ENCODE data around the gene ARL9.
"Not testable (repeated sequence)": the region's sequence is repeated elsewhere in the genome, so short reads cannot be mapped to it uniquely, and the experiment has no call there.

The ARL9 gene, protein sequence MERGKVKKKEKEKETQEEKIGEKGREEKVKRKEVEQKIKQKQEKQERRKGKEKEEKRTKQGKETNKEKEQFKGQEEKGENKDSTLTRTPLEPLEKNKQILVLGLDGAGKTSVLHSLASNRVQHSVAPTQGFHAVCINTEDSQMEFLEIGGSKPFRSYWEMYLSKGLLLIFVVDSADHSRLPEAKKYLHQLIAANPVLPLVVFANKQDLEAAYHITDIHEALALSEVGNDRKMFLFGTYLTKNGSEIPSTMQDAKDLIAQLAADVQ

DNA sequence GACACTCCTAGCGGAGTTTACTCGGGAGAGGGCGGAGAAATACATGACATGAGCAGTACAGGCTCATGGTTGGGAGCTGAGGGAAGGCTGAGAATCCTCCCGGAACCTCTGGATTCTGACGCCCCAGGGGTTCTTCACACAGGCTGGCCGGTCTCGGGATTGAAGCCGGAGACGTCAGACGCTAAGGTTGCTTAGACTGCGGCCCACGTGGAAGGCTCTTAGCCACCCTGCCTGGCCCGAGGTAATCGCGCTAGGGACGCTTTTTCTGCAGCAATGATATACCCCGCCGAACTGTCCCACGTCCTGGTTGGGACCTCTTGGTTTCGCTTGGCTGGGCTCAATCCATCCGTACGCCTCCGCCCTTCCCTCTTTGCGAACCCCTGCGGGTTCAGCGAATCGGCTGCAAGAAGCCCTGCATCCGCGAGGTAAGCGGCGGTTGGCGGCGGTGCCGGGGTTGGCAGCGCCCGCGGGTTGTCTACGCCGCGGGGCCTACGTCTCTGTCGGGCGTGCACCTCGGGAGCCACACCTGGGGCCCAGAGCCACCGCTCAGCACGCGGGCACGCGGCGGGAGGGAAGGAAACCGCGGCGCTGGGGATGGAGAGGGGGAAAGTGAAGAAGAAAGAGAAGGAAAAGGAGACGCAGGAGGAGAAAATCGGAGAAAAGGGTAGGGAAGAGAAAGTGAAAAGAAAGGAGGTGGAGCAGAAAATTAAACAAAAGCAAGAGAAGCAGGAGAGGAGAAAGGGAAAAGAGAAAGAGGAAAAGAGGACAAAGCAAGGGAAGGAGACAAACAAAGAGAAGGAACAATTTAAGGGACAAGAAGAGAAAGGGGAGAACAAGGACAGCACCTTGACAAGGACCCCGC lies at the start of gene ARL9:
Gene ARL9, plus strand, starts transcription at position 523 of the 862 bp plus-strand sequence. Its CDS starts 72 bp downstream, at position 595.
- Histone ChIP-seq H3K4me3 (ENCODE audit: low read length) (peak within 1 kb of the TSS; percentile 82), H3K36me3 (ENCODE audit: control insufficient read depth, insufficient read depth, low read length) (no peaks in the 10 kb centered on the region), H3K9me3 (ENCODE audit: control insufficient read depth, low read length) (no peaks in the 10 kb centered on the region), H3K4me1 (ENCODE audit: control insufficient read depth, insufficient read depth, low read length) (peaks cover 14% of the 10 kb centered on the region), H3K27me3 (ENCODE audit: control insufficient read depth, insufficient read depth, low read length) (no peaks in the 10 kb centered on the region), H3K9ac (ENCODE audit: low read length) (peak within 1 kb of the TSS; percentile 69)

DNA sequence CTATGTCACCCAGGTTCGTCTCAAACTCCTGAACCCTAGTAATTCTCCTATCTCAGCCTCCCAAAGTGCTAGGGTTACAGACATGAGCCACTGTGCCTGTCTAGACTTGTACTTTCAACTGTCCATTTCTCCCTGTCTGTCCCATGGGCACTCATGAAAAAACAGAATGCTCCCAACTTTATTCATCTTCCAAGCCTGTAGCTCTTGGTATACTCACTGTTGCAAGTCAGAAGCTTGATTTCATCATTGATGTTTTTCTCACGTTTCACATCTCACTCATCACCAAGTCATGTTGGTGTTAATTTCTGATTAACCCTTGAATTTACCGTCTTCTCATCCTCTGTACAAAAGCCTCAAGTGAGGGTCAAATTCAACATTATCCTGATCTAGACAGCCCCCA lies 45.5 kb upstream of the ARL9 start:
- no peaks in the 10 kb centered on the region for H3K36me3 ChIP-seq (ENCODE audit: control insufficient read depth, insufficient read depth, low read length)
- no peaks in the 10 kb centered on the region for H3K4me1 ChIP-seq (ENCODE audit: control insufficient read depth, insufficient read depth, low read length)
- no peaks in the 10 kb centered on the region for H3K27me3 ChIP-seq (ENCODE audit: control insufficient read depth, insufficient read depth, low read length)
- no peak overlapping the region for H3K9ac ChIP-seq (ENCODE audit: low read length)
- H3K4me3 ChIP-seq (ENCODE audit: low read length): no peak overlapping the region
- H3K9me3 ChIP-seq (ENCODE audit: control insufficient read depth, low read length): no peaks in the 10 kb centered on the region

DNA sequence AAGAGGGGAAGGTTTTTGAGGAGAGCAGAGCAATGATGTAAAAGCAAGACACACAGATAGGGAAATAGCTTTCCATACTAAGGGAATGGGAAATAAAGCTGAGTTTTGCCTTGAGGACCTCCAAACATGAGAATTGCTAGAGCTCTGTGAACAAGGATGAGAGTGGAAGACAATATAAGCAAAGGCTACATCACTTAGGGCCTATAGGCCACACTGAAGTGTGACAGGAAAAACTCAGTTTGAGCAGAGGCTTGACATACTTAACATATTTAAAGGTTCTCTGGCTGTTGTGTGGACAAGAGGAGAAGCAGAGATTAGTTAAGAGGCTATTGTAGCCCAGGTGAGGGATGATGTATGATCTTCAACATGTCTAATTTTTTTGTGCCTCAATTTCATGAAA lies 43.4 kb upstream of the ARL9 start:
- peaks cover 11% of the 10 kb centered on the region for H3K4me1 ChIP-seq (ENCODE audit: control insufficient read depth, insufficient read depth, low read length)
- no peak overlapping the region for H3K9ac ChIP-seq (ENCODE audit: low read length)
- H3K36me3 ChIP-seq (ENCODE audit: control insufficient read depth, insufficient read depth, low read length): no peaks in the 10 kb centered on the region
- no peaks in the 10 kb centered on the region for H3K27me3 ChIP-seq (ENCODE audit: control insufficient read depth, insufficient read depth, low read length)
- H3K4me3 ChIP-seq (ENCODE audit: low read length): no peak overlapping the region
- no peaks in the 10 kb centered on the region for H3K9me3 ChIP-seq (ENCODE audit: control insufficient read depth, low read length)

DNA sequence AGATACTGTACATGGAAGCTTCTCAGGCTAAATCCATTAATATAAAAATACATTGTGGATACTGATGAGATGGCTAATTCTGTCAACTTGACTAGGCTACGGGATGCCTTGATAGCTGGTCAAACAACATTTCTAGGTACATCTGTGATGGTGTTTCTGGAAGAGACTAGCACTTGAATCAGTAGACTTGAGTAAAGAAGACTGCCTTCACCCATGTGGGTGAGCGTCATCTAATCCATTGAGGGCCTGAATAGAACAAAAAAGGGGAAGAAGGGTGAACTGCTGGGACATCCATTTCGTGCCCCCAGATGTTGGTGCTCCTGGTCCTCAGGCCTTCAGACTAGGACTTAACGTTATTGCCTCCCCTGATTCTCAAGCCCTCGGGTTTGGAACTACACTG lies 41.9 kb upstream of the ARL9 start:
- H3K27me3 ChIP-seq (ENCODE audit: control insufficient read depth, insufficient read depth, low read length): no peaks in the 10 kb centered on the region
- no peaks in the 10 kb centered on the region for H3K36me3 ChIP-seq (ENCODE audit: control insufficient read depth, insufficient read depth, low read length)
- H3K9ac ChIP-seq (ENCODE audit: low read length): no peak overlapping the region
- no peak overlapping the region for H3K4me3 ChIP-seq (ENCODE audit: low read length)
- H3K4me1 ChIP-seq (ENCODE audit: control insufficient read depth, insufficient read depth, low read length): peaks cover 11% of the 10 kb centered on the region
- no peaks in the 10 kb centered on the region for H3K9me3 ChIP-seq (ENCODE audit: control insufficient read depth, low read length)

DNA sequence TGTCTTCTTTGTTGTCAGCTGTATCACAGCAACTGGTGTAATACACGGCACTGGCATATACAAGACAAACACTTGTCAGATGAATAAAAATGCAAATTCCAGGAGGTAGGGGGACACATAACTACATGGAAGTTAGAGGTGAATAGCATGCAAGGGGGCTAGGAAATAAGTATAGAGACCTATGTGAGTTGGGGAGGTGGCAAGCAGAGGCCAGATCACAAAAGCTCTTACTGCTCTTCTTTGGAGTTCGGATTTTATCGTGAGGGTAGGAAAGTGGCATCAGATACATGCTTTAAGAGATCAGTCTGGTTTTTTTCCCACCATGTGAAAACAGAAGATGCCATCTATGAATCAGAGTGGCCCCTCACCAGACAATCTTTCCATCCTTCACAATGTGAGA lies 41.0 kb upstream of the ARL9 start:
- no peaks in the 10 kb centered on the region for H3K36me3 ChIP-seq (ENCODE audit: control insufficient read depth, insufficient read depth, low read length)
- H3K4me3 ChIP-seq (ENCODE audit: low read length): no peak overlapping the region
- no peaks in the 10 kb centered on the region for H3K27me3 ChIP-seq (ENCODE audit: control insufficient read depth, insufficient read depth, low read length)
- H3K9me3 ChIP-seq (ENCODE audit: control insufficient read depth, low read length): no peaks in the 10 kb centered on the region
- no peak overlapping the region for H3K9ac ChIP-seq (ENCODE audit: low read length)
- peaks cover 11% of the 10 kb centered on the region for H3K4me1 ChIP-seq (ENCODE audit: control insufficient read depth, insufficient read depth, low read length)

DNA sequence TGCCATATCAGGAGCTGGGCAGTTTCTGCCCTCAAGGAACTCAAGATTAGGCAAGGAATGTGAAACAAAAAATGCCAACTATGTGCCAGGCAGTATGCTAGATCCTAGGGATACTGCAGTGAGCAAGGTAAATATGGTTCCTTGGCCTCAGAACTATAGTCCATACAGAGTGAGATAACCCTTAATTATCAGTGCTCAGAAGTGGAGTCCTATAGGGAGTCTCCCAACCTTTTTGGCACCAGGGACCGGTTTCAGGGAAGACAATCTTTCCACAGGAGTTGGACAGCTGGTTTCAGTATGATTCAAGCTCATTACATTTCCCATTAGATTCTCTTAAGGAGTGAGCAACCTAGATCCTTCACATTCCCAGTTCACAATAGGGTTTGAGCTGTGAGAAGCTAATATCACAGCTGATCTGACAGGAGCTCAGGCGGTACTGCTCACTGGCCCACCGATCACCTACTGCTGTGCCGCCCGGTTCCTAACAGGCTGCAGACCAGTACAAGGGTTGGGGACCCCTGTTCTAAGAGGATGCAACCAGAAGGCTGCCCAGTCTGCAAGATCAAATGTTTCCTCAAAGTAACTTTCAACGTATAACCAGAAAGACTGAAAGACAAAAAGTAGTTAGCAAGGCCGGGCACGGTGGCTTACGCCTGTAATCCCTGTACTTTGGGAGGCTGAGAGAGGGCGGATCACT lies 39.8 kb upstream of the ARL9 start:
- H3K27me3 ChIP-seq (ENCODE audit: control insufficient read depth, insufficient read depth, low read length): no peaks in the 10 kb centered on the region
- no peak overlapping the region for H3K9ac ChIP-seq (ENCODE audit: low read length)
- no peak overlapping the region for H3K4me3 ChIP-seq (ENCODE audit: low read length)
- H3K9me3 ChIP-seq (ENCODE audit: control insufficient read depth, low read length): no peaks in the 10 kb centered on the region
- H3K36me3 ChIP-seq (ENCODE audit: control insufficient read depth, insufficient read depth, low read length): no peaks in the 10 kb centered on the region
- H3K4me1 ChIP-seq (ENCODE audit: control insufficient read depth, insufficient read depth, low read length): peaks cover 11% of the 10 kb centered on the region

DNA sequence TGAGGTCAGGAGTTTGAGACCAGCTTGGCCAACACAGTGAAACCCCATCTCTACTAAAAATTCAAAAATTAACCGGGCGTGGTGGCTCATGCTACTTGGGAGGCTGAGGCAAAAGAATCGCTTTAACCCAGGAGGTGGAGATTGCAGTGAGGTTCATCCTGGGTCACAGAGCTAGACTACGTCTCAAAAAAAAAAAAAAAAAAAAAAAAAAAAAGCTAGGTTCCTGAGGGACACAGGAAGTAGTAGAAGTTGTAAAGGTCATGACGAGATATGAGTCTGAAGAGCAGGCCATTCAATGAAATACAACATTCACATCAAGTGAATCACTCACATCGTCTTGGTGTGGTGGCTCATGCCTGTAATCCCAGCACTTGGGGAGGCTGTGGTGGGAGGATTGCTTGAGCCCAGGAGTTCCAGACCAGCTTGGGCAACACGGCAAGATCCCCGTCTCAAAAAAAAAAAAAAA lies 39.3 kb upstream of the ARL9 start:
- H3K4me1 ChIP-seq (ENCODE audit: control insufficient read depth, insufficient read depth, low read length): peaks cover 11% of the 10 kb centered on the region
- H3K9me3 ChIP-seq (ENCODE audit: control insufficient read depth, low read length); H3K36me3 ChIP-seq (ENCODE audit: control insufficient read depth, insufficient read depth, low read length); H3K27me3 ChIP-seq (ENCODE audit: control insufficient read depth, insufficient read depth, low read length): not testable (repeated sequence)
- H3K9ac ChIP-seq (ENCODE audit: low read length): peak overlapping the region; percentile 97
- peak overlapping the region; percentile 99 for H3K4me3 ChIP-seq (ENCODE audit: low read length)

DNA sequence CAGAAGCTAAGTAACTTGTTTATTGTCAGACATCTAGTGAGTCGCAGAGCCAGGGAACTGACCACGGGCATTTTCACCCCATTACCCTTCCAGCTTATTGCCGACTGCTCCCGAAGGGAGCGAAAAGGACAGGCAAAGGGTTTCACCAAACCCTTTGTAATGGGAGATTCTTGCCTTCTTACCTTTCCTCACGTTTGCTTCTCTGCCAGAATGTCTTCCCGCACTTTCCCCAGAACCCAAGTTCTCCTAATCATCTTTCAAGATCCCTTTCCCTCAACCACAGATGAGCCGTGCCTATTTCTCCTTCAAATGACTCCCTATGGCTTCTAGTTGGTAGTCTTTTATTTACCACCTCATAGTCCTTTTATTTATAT lies 38.7 kb upstream of the ARL9 start:
- Histone ChIP-seq H3K4me1 (ENCODE audit: control insufficient read depth, insufficient read depth, low read length) (peaks cover 11% of the 10 kb centered on the region), H3K4me3 (ENCODE audit: low read length) (peak overlapping the region; percentile 99), H3K36me3 (ENCODE audit: control insufficient read depth, insufficient read depth, low read length) (no peaks in the 10 kb centered on the region), H3K27me3 (ENCODE audit: control insufficient read depth, insufficient read depth, low read length) (no peaks in the 10 kb centered on the region), H3K9ac (ENCODE audit: low read length) (peak overlapping the region; percentile 97), H3K9me3 (ENCODE audit: control insufficient read depth, low read length) (no peaks in the 10 kb centered on the region)

DNA sequence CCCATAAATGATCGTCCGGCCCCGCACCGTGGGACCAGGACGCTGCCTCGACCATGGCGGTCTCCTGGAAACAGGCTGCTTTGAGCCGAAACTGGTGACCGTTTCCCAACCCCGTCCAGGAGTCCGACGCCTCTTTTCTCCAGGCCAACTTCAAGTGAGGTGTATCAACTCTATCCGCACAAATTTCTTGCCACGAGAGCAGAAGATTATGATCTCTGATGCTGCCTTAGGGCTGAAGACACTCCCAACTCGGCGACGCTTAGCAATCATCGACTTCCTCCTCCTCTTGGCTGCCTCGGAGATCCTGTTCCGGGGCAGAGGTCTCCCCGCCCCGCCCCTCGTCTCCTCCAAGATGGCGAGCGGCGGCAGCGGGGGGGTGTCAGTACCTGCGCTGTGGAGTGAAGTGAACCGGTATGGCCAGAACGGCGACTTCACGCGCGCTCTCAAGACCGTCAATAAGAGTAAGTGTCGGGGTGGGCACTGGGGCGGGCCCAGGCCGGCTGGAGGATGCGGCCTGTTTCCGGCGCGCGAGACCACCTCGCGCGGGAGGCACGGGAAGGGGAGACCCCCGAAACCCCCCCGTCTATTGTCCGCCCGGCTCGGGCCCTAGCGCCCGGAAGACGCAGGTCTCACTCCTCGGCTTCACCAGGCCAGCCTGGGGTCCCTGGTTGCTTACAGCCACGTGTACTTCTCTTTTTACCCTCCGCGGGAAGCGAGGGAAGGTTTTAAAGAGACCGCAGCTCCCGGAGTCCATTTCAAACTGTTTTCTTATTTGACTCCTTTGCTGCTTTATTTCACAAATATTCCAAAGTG lies 38.1 kb upstream of the ARL9 start, which contains the start of gene SRP72:
Gene SRP72, plus strand, starts transcription at position 334 of the 813 bp plus-strand sequence. Its CDS starts 19 bp downstream, at position 353.
- peak within 1 kb of the TSS; percentile 99 for H3K4me3 ChIP-seq (ENCODE audit: low read length)
- no peaks in the 10 kb centered on the region for H3K36me3 ChIP-seq (ENCODE audit: control insufficient read depth, insufficient read depth, low read length)
- H3K27me3 ChIP-seq (ENCODE audit: control insufficient read depth, insufficient read depth, low read length): no peaks in the 10 kb centered on the region
- no peaks in the 10 kb centered on the region for H3K9me3 ChIP-seq (ENCODE audit: control insufficient read depth, low read length)
- peaks cover 11% of the 10 kb centered on the region for H3K4me1 ChIP-seq (ENCODE audit: control insufficient read depth, insufficient read depth, low read length)
- H3K9ac ChIP-seq (ENCODE audit: low read length): peak within 1 kb of the TSS; percentile 97

DNA sequence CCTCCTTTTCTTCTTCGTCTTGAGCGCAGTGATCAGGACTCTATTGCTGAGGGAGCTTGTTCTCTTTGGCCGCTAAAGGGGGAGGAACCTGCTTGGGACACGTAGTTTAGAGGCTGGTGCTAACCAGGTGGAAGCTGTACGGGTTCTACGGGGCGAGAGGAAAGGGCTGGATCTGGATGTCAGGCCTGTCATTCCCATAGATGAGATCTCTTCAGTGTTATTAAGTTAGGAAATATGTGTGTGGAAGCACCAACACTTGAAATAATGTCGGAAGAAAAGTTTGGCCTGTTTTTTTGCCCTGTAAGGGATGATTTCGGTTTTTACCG lies 37.5 kb upstream of the ARL9 start:
- peaks cover 11% of the 10 kb centered on the region for H3K4me1 ChIP-seq (ENCODE audit: control insufficient read depth, insufficient read depth, low read length)
- peak overlapping the region; percentile 97 for H3K9ac ChIP-seq (ENCODE audit: low read length)
- H3K9me3 ChIP-seq (ENCODE audit: control insufficient read depth, low read length): no peaks in the 10 kb centered on the region

DNA sequence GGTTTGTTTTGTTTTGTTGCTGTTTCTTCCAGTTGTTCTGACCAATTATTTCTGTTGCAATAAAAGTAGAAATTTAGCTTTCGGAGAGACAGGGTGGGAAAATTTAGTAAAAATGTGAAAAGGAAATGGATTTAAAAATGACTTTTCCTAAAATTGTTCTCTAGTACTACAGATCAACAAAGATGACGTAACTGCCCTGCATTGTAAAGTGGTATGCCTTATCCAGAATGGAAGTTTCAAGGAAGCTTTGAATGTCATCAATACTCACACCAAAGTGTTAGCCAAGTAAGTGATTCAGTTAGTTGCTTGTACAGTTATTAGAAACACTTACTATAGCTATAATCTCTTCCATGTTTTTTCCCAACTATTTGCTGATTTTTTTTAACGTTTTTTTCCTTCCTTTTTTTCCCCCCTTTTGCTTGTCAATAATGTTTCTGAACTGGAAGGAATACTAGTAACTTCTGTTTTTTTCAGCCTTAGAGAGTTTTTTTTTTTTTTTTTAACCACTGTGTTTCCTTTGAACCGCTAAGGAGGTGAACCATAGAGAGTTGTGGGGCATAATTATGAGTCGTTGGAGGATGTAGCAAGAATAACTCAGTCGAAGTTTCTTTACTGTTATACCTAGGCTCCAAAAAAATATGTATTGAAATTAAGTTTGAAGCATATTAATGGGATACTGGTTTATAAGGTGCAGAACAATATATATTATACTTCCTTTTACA lies 35.9 kb upstream of the ARL9 start:
- Histone ChIP-seq H3K4me1 (ENCODE audit: control insufficient read depth, insufficient read depth, low read length) (peaks cover 11% of the 10 kb centered on the region), H3K4me3 (ENCODE audit: low read length) (no peak overlapping the region), H3K9ac (ENCODE audit: low read length) (no peak overlapping the region), H3K36me3 (ENCODE audit: control insufficient read depth, insufficient read depth, low read length) (no peaks in the 10 kb centered on the region), H3K27me3 (ENCODE audit: control insufficient read depth, insufficient read depth, low read length) (no peaks in the 10 kb centered on the region), H3K9me3 (ENCODE audit: control insufficient read depth, low read length) (no peaks in the 10 kb centered on the region)

More for the DNA sequence above, 37.5 kb upstream of the ARL9 start:
- H3K27me3 ChIP-seq (ENCODE audit: control insufficient read depth, insufficient read depth, low read length): no peaks in the 10 kb centered on the region
- H3K4me3 ChIP-seq (ENCODE audit: low read length): peak overlapping the region; percentile 99
- no peaks in the 10 kb centered on the region for H3K36me3 ChIP-seq (ENCODE audit: control insufficient read depth, insufficient read depth, low read length)

Data from mucosa of stomach (tissue), 1 donor.